Measurements from ENCODE around the gene GTPBP1. TPM values are rescaled to one million over a fixed set of nuclear protein-coding genes. Genes with fewer than 3 reads are reported as not detected.
A peak's percentile ranks its signal among the peaks of the same experiment; 100 is the strongest.

The GTPBP1 gene
- total RNA-seq, 4 donors from 2014 or later, result 27.7 to 124 (median 36.0) TPM

DNA sequence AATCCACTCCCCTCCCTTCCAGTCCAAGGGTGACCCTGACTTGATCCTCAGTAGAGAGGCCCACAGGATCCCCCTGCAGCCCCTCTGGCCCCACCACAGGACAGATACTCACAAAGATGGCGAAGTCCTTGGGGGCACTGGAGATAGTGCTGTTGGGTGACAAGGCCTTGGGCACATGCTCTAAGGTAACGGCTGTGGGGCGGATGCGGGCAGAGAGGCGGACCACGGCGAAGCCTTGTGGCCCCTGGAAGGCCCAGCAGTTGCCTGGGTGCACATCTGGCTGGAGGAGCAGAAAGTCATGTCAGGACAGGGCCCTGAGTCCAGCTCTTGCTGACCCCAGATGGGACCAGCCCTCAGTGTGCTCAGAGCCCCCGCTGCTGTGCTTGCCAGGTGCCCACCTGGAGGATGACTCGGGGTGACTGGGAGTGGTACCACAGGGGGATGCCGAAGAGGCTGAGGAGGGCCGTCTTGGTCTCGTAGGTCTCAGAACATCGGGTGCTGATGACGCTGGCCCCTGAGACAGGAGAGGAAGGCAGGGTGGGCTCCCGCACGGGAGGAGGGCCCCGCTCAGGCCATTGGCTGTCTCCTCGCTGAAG is 32.8 kb downstream of the GTPBP1 start:
- H3K36me3 ChIP-seq, result peaks cover 9 to 88% of the 10 kb centered on the region in 2 donors
- no peak for ATAC-seq
- H3K27ac ChIP-seq, result peak overlapping the region in 1 of 4 donors; percentile 39
- H3K4me3 ChIP-seq, result no peak overlapping the region
- DNase-seq, result no peak
- H3K9me3 ChIP-seq, result no peaks in the 10 kb centered on the region
- no peaks in the 10 kb centered on the region for H3K27me3 ChIP-seq
- TF ChIP-seq POLR2A (IDR thresholded peaks at IDR 0.05), result no peak
- TF ChIP-seq, protein P1, sequence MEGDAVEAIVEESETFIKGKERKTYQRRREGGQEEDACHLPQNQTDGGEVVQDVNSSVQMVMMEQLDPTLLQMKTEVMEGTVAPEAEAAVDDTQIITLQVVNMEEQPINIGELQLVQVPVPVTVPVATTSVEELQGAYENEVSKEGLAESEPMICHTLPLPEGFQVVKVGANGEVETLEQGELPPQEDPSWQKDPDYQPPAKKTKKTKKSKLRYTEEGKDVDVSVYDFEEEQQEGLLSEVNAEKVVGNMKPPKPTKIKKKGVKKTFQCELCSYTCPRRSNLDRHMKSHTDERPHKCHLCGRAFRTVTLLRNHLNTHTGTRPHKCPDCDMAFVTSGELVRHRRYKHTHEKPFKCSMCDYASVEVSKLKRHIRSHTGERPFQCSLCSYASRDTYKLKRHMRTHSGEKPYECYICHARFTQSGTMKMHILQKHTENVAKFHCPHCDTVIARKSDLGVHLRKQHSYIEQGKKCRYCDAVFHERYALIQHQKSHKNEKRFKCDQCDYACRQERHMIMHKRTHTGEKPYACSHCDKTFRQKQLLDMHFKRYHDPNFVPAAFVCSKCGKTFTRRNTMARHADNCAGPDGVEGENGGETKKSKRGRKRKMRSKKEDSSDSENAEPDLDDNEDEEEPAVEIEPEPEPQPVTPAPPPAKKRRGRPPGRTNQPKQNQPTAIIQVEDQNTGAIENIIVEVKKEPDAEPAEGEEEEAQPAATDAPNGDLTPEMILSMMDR (IDR thresholded peaks at IDR 0.05 in 4 of 5, conservative IDR thresholded peaks at IDR 0.05 in 1 of 5), result no peak
- intact Hi-C loops (cut with DNase I; ENCODE audit: low total_unique reads) (loop anchor here (10.0 kb wide), 1 partner anchor 234 kb away; the partner anchor contains the start of gene DDX17), in situ Hi-C loops (cut with MboI; ENCODE audit: low sequenced_read_pairs in 4 of 4) (no loop called here)
- H3K4me1 ChIP-seq, result peaks cover 29 to 36% of the 10 kb centered on the region in 2 donors

DNA sequence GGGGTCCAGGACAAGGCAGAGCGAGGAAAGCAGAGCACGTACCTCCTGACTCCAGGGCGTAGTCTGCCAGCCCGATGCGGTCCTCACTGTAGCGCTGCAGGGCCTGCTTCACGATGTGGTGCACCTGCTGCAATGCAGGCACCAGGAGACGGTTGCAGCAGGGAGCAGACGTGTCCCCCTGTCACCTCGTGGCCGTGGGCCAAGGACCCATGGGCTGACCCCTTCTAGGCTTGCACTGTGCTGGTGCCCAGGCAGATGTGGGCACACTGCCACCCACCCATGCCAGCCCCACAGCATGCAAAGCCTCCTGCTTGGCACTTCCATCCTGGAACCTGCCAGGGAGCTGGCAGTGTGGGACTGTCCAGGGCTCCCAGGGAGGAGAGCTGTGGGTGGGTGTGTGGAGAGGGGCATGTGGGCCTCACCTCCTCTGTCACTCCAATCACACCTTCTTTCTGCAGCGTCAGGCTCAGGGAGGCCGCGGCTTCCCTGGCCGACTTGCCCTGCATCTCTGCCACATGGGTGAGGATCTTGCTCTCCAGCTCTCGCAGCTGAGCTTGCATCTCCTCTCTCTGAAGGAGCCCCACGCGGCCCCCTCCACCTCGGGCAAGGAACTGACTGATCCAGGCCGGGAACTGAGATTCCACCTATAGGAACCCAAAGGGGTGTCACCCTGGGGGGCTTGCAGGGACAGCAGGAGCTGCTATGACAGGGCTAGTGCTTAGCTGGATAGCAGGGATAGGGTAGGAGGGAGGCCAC is 33.7 kb downstream of the GTPBP1 start:
- intact Hi-C loops (cut with DNase I; ENCODE audit: low total_unique reads), result loop anchor here (10.0 kb wide), 1 partner anchor 235 kb away; the partner anchor contains the start of gene DDX17
- no peak for TF ChIP-seq POLR2A (IDR thresholded peaks at IDR 0.05)
- TF ChIP-seq, protein P1 (IDR thresholded peaks at IDR 0.05 in 4 of 5, conservative IDR thresholded peaks at IDR 0.05 in 1 of 5), result no peak
- no peaks in the 10 kb centered on the region for H3K27me3 ChIP-seq

DNA sequence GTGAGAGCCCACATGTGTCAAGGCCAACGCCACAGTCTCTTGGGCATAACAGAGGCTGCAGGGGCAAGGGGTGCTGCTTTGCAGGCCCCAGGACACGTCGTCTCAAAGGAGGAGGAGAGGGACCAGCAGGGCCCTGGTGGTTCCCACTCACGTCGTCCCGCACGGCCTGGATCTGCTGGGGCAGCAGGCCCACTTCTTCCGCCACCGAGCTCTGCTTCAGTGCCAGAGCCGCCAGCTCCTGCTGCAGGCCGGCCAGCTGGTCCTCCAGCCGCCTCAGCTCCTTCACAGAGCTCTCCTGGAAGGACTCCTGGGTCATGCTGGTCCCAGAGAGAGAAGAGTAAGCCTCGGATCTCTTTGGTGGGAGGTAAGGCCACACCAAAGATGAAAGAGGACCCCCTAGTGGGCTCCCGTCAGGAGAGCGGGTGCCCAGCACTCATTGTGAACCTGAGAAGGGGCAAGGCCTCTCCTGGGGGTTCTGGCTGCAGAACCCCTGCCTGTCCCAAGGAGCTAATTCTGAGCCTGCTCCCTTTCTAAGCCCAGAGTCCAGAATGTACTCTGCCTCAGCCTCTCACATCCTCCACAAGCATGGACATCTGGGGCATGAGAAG is 34.5 kb downstream of the GTPBP1 start:
- ATAC-seq (no peak), DNase-seq (no peak)
- Histone ChIP-seq H3K4me3 (no peak overlapping the region), H3K27ac (peak overlapping the region; percentile 5 to 42 (median 38)), H3K4me1 (peaks cover 19 to 22% of the 10 kb centered on the region in 2 donors), H3K9me3 (no peaks in the 10 kb centered on the region), H3K36me3 (peaks cover 9 to 100% of the 10 kb centered on the region in 2 donors), H3K27me3 (no peaks in the 10 kb centered on the region)
- no peak for TF ChIP-seq POLR2A (IDR thresholded peaks at IDR 0.05)
- TF ChIP-seq, protein P1 (IDR thresholded peaks at IDR 0.05 in 4 of 5, conservative IDR thresholded peaks at IDR 0.05 in 1 of 5), result no peak
- in situ Hi-C loops (cut with MboI; ENCODE audit: low sequenced_read_pairs in 4 of 4) (no loop called here), intact Hi-C loops (cut with DNase I; ENCODE audit: low total_unique reads) (no loop called here)

More for the DNA sequence above, 33.7 kb downstream of the GTPBP1 start:
- peaks cover 27 to 30% of the 10 kb centered on the region in 2 donors for H3K4me1 ChIP-seq
- in situ Hi-C loops (cut with MboI; ENCODE audit: low sequenced_read_pairs in 4 of 4), result no loop called here
- H3K4me3 ChIP-seq, result no peak overlapping the region
- H3K9me3 ChIP-seq, result no peaks in the 10 kb centered on the region
- DNase-seq (peak in 1 of 2 donors; percentile 71), ATAC-seq (peak in 1 of 2 donors; percentile 23)
- H3K36me3 ChIP-seq, result peaks cover 9 to 97% of the 10 kb centered on the region in 2 donors
- H3K27ac ChIP-seq, result peak overlapping the region in 3 of 4 donors; percentile 37 to 42 (median 39)

DNA sequence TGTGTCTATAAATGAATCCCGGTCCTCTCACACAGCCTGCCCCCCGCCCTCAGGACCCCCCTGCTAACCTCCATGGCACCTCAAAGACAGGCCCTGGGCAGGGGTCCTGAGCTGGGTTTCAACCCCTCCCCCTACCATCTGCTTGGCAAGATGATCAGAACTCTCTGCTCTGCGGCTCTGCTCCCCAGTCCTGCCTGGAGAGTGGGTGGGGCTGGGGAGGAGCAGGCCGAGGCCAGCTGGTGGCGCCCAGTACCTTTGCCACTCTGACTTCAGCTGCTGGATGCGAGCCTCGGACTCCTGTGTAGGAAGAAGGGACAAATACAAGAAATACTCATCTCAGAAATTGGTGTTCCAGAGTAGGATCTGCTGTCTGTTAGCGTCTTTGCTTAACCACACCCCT is 35.0 kb downstream of the GTPBP1 start:
- intact Hi-C loops (cut with DNase I; ENCODE audit: low total_unique reads) (no loop called here), in situ Hi-C loops (cut with MboI; ENCODE audit: low sequenced_read_pairs in 4 of 4) (no loop called here)
- ATAC-seq (no peak), DNase-seq (no peak)
- Histone ChIP-seq H3K36me3 (peaks cover 9 to 100% of the 10 kb centered on the region in 2 donors), H3K9me3 (no peaks in the 10 kb centered on the region), H3K27ac (peak overlapping the region; percentile 5 to 42 (median 38)), H3K27me3 (no peaks in the 10 kb centered on the region), H3K4me3 (no peak overlapping the region), H3K4me1 (peaks cover 14 to 19% of the 10 kb centered on the region in 2 donors)
- no peak for TF ChIP-seq POLR2A (IDR thresholded peaks at IDR 0.05)
- TF ChIP-seq, protein P1 (IDR thresholded peaks at IDR 0.05 in 4 of 5, conservative IDR thresholded peaks at IDR 0.05 in 1 of 5), result no peak

Data from gastrocnemius medialis (tissue), 4 donors.